Activated CD8-positive, alpha-beta memory T cell treated with anti-CD3 and anti-CD28 coated beads, Interleukin-2, amount 50 U/mL, for 48 hours (primary cell): Measurements from ENCODE around the gene LFNG.

ENCODE experiments used
- DNase-seq: peaks from one replicate; pipeline ENCODE4 v3.0.0-alpha.2; 2020

LFNG gene

GRCh38 chr7:2504128-2504888 lies 15.3 kb upstream of the LFNG start:
- no peak for DNase-seq

- no peak for DNase-seq
Observed at GRCh38 chr7:2504889-2505375, 14.6 kb upstream of the LFNG start.

GRCh38 chr7:2505401-2505800 lies 14.2 kb upstream of the LFNG start:
- no peak for DNase-seq

- no peak for DNase-seq
Observed at GRCh38 chr7:2507208-2507916, 12.2 kb upstream of the LFNG start.

GRCh38 chr7:2507917-2508306 lies 11.7 kb upstream of the LFNG start:
- DNase-seq, result no peak

GRCh38 chr7:2508327-2509215 lies 11.0 kb upstream of the LFNG start:
- DNase-seq, result peak; percentile 80

- no peak for DNase-seq
Observed at GRCh38 chr7:2509298-2509906, 10.2 kb upstream of the LFNG start.

GRCh38 chr7:2510130-2510776 lies 9.3 kb upstream of the LFNG start:
- no peak for DNase-seq

GRCh38 chr7:2510909-2511768 lies 8.4 kb upstream of the LFNG start:
- DNase-seq, result peak; percentile 81

- DNase-seq, result peak; percentile 59
Observed at GRCh38 chr7:2511769-2512168, 7.8 kb upstream of the LFNG start.

GRCh38 chr7:2512179-2512661 lies 7.4 kb upstream of the LFNG start:
- DNase-seq, result no peak

- no peak for DNase-seq
Observed at GRCh38 chr7:2512713-2513112, 6.9 kb upstream of the LFNG start.

GRCh38 chr7:2513702-2514101 lies 5.9 kb upstream of the LFNG start:
- no peak for DNase-seq

GRCh38 chr7:2514473-2515423 lies 4.8 kb upstream of the LFNG start:
- no peak for DNase-seq

- DNase-seq, result no peak
Observed at GRCh38 chr7:2515424-2516193, 4.0 kb upstream of the LFNG start.

- no peak for DNase-seq
Observed at GRCh38 chr7:2516194-2516555, 3.4 kb upstream of the LFNG start.

- DNase-seq, result no peak
Observed at GRCh38 chr7:2517026-2517425, 2.5 kb upstream of the LFNG start.

GRCh38 chr7:2517678-2518507 lies 1.7 kb upstream of the LFNG start:
- DNase-seq, result no peak
